Subcutaneous abdominal adipose tissue (tissue), 5 donors: ENCODE measurements around the gene COL24A1.
A peak's percentile ranks its signal among the peaks of the same experiment; 100 is the strongest.
"Not testable (repeated sequence)": the region's sequence is repeated elsewhere in the genome, so short reads cannot be mapped to it uniquely, and the experiment has no call there.

Experiments
- H3K27ac ChIP-seq: one replicate; pipeline ENCODE4 v1.7.0; 2013; ENCODE audit warnings: low read depth, mild to moderate bottlenecking, inconsistent platforms, low read length, moderate library complexity
- H3K27me3 ChIP-seq, 5 donors: one replicate each; pipeline ENCODE4 v1.7.0; 2013; ENCODE audit warnings: low read length in 5 of 5, inconsistent platforms in 1 of 5; ENCODE audit not compliant: control insufficient read depth in 5 of 5, insufficient read depth in 4 of 5
- H3K36me3 ChIP-seq, 5 donors: one replicate each; pipeline ENCODE4 v1.7.0; 2013; ENCODE audit warnings: low read length in 5 of 5; ENCODE audit not compliant: control insufficient read depth in 5 of 5, insufficient read depth in 5 of 5
- H3K4me1 ChIP-seq, 5 donors: one replicate each; pipeline ENCODE4 v1.7.0; 2013; ENCODE audit warnings: low read length in 5 of 5, mild to moderate bottlenecking in 3 of 5, moderate library complexity in 1 of 5; ENCODE audit not compliant: control insufficient read depth in 5 of 5, insufficient read depth in 5 of 5
- H3K4me3 ChIP-seq, 5 donors: one replicate each; pipeline ENCODE4 v1.7.0; 2013; ENCODE audit warnings: low read length in 5 of 5, low read depth in 1 of 5
- H3K9ac ChIP-seq, 5 donors: one replicate each; pipeline ENCODE4 v1.7.0; 2013; ENCODE audit warnings: low read length in 5 of 5, mild to moderate bottlenecking in 4 of 5, moderate library complexity in 3 of 5
- H3K9me3 ChIP-seq, 5 donors: one replicate each; pipeline ENCODE4 v1.7.0; 2013; ENCODE audit warnings: low read length in 5 of 5; ENCODE audit not compliant: control insufficient read depth in 5 of 5
- donor health status: healthy.
- donor health status: healthy.
- donor health status: healthy.
- donor health status: healthy.
- donor health status: healthy.

Gene COL24A1

GRCh38 chr1:85743814-85744213 is 412.8 kb downstream of the COL24A1 start:
- Histone ChIP-seq H3K4me3 (no peak overlapping the region), H3K9me3 (no peaks in the 10 kb centered on the region), H3K4me1 (no peaks in the 10 kb centered on the region), H3K36me3 (peaks cover 0 to 7% (median 0%) of the 10 kb centered on the region in 5 donors), H3K9ac (no peak overlapping the region), H3K27ac (no peak overlapping the region), H3K27me3 (no peaks in the 10 kb centered on the region)

- Histone ChIP-seq H3K27ac (no peak overlapping the region), H3K4me3 (no peak overlapping the region), H3K27me3 (no peaks in the 10 kb centered on the region), H3K9ac (no peak overlapping the region), H3K9me3 (no peaks in the 10 kb centered on the region), H3K4me1 (no peaks in the 10 kb centered on the region), H3K36me3 (peaks cover 0 to 7% (median 0%) of the 10 kb centered on the region in 5 donors)
These were observed 421.6 kb downstream of the COL24A1 start for GRCh38 chr1:85734931-85735330.

GRCh38 chr1:85718678-85719340 is 437.8 kb downstream of the COL24A1 start:
- Histone ChIP-seq H3K36me3 (no peaks in the 10 kb centered on the region), H3K9me3 (peaks cover 0 to 13% (median 6%) of the 10 kb centered on the region in 5 donors), H3K27me3 (no peaks in the 10 kb centered on the region), H3K4me1 (no peaks in the 10 kb centered on the region), H3K27ac (no peak overlapping the region), H3K9ac (no peak overlapping the region), H3K4me3 (no peak overlapping the region)

GRCh38 chr1:85714418-85715114 is 442.0 kb downstream of the COL24A1 start:
- not testable (repeated sequence) for H3K27ac ChIP-seq, H3K4me1 ChIP-seq, H3K9ac ChIP-seq, H3K4me3 ChIP-seq, H3K27me3 ChIP-seq, H3K36me3 ChIP-seq
- H3K9me3 ChIP-seq, result peaks cover 0 to 12% (median 0%) of the 10 kb centered on the region in 5 donors

GRCh38 chr1:85708829-85709227 is 447.7 kb downstream of the COL24A1 start:
- peaks cover 0 to 23% (median 21%) of the 10 kb centered on the region in 5 donors for H3K4me1 ChIP-seq
- peaks cover 7 to 17% (median 11%) of the 10 kb centered on the region in 5 donors for H3K36me3 ChIP-seq
- peaks cover 0 to 2% (median 0%) of the 10 kb centered on the region in 5 donors for H3K27me3 ChIP-seq
- peak overlapping the region; percentile 87 for H3K27ac ChIP-seq
- H3K9ac ChIP-seq, result peak overlapping the region in 3 of 5 donors; percentile 78 to 98 (median 91)
- H3K9me3 ChIP-seq, result peaks cover 0 to 5% (median 0%) of the 10 kb centered on the region in 5 donors
- peak overlapping the region; percentile 92 to 100 (median 99) for H3K4me3 ChIP-seq

GRCh38 chr1:85707990-85708828 is 448.4 kb downstream of the COL24A1 start, which contains the start of gene ZNHIT6:
TSS of gene ZNHIT6 (minus strand) at chr1:85708433. CDS start at chr1:85708284, 149 bp downstream.
- peaks cover 0 to 23% (median 21%) of the 10 kb centered on the region in 5 donors for H3K4me1 ChIP-seq
- H3K9ac ChIP-seq, result peak within 1 kb of the TSS; percentile 78 to 99 (median 91)
- H3K4me3 ChIP-seq, result peak within 1 kb of the TSS; percentile 92 to 100 (median 99)
- peaks cover 7 to 23% (median 12%) of the 10 kb centered on the region in 5 donors for H3K36me3 ChIP-seq
- no peaks in the 10 kb centered on the region for H3K9me3 ChIP-seq
- H3K27me3 ChIP-seq, result no peaks in the 10 kb centered on the region
- peak within 1 kb of the TSS; percentile 87 for H3K27ac ChIP-seq

- Histone ChIP-seq H3K4me3 (peak overlapping the region; percentile 92 to 100 (median 99)), H3K4me1 (peaks cover 0 to 23% (median 21%) of the 10 kb centered on the region in 5 donors), H3K27me3 (no peaks in the 10 kb centered on the region), H3K36me3 (peaks cover 9 to 30% (median 12%) of the 10 kb centered on the region in 5 donors), H3K9me3 (no peaks in the 10 kb centered on the region), H3K9ac (peak overlapping the region; percentile 78 to 99 (median 91)), H3K27ac (peak overlapping the region; percentile 87)
These were observed 449.1 kb downstream of the COL24A1 start for GRCh38 chr1:85707267-85707989.

GRCh38 chr1:85705940-85706339 is 450.6 kb downstream of the COL24A1 start:
- Histone ChIP-seq H3K36me3 (peaks cover 19 to 42% (median 21%) of the 10 kb centered on the region in 5 donors), H3K4me3 (no peak overlapping the region), H3K27me3 (no peaks in the 10 kb centered on the region), H3K4me1 (peaks cover 0 to 23% (median 21%) of the 10 kb centered on the region in 5 donors), H3K9me3 (no peaks in the 10 kb centered on the region), H3K27ac (no peak overlapping the region), H3K9ac (no peak overlapping the region)

GRCh38 chr1:85700422-85700821 is 456.1 kb downstream of the COL24A1 start:
- Histone ChIP-seq H3K9ac (no peak overlapping the region), H3K36me3 (peaks cover 19 to 44% (median 27%) of the 10 kb centered on the region in 5 donors), H3K4me1 (no peaks in the 10 kb centered on the region), H3K4me3 (no peak overlapping the region), H3K27me3 (no peaks in the 10 kb centered on the region), H3K27ac (no peak overlapping the region), H3K9me3 (no peaks in the 10 kb centered on the region)
